ENCODE results near the gene AEBP2.

GRCh38 chr12:19402211-19402610, 37.1 kb upstream of the AEBP2 start:
- TF ChIP-seq CTCF (optimal IDR thresholded peaks at IDR 0.05 in 1 of 3, IDR thresholded peaks at IDR 0.05 in 1 of 3, conservative IDR thresholded peaks at IDR 0.05 in 1 of 3; ENCODE audit: extremely low read depth in 1 of 3, insufficient read depth in 2 of 3, low read length in 3 of 3) (no peak), EZH2 (IDR thresholded peaks at IDR 0.05; ENCODE audit: low read length) (no peak)
